NCI-H345 (cell line): ENCODE data around the gene C16orf87.
"Not testable (repeated sequence)": the region's sequence is repeated elsewhere in the genome, so short reads cannot be mapped to it uniquely, and the experiment has no call there.

ENCODE experiments used
- DNase-seq: peaks from one replicate; lab custom pipeline; 2025; lab: John Stamatoyannopoulos, UW

Gene C16orf87

GRCh38 chr16:46830902-46831647 is at the start of gene C16orf87:
TSS of gene C16orf87 (minus strand) at chr16:46831180. CDS start at chr16:46831149, 31 bp downstream.
- peak; percentile 91 for DNase-seq

- DNase-seq: no peak
Measured at GRCh38 chr16:46875243-46875642, 44.3 kb upstream of the C16orf87 start.

- no peak for DNase-seq
Measured at GRCh38 chr16:46873201-46873600, 42.2 kb upstream of the C16orf87 start.

- DNase-seq: no peak
Measured at GRCh38 chr16:46871597-46871996, 40.6 kb upstream of the C16orf87 start.

- DNase-seq: not testable (repeated sequence)
Measured at GRCh38 chr16:46868891-46869290, 37.9 kb upstream of the C16orf87 start.

- not testable (repeated sequence) for DNase-seq
Measured at GRCh38 chr16:46867486-46867885, 36.5 kb upstream of the C16orf87 start.

GRCh38 chr16:46866286-46866685 is 35.3 kb upstream of the C16orf87 start:
- DNase-seq: no peak

GRCh38 chr16:46862555-46863447 is 31.8 kb upstream of the C16orf87 start:
- no peak for DNase-seq

GRCh38 chr16:46859719-46860152 is 28.8 kb upstream of the C16orf87 start:
- no peak for DNase-seq

GRCh38 chr16:46858151-46858550 is 27.2 kb upstream of the C16orf87 start:
- DNase-seq: no peak

GRCh38 chr16:46857368-46857945 is 26.5 kb upstream of the C16orf87 start:
- peak; percentile 17 for DNase-seq

GRCh38 chr16:46855389-46855788 is 24.4 kb upstream of the C16orf87 start:
- DNase-seq: no peak

- DNase-seq: no peak
Measured at GRCh38 chr16:46854846-46855245, 23.9 kb upstream of the C16orf87 start.

GRCh38 chr16:46853713-46854443 is 22.9 kb upstream of the C16orf87 start:
- DNase-seq: peak; percentile 54

- DNase-seq: no peak
Measured at GRCh38 chr16:46852130-46852529, 21.1 kb upstream of the C16orf87 start.

GRCh38 chr16:46850619-46851555 is 19.9 kb upstream of the C16orf87 start:
- no peak for DNase-seq

GRCh38 chr16:46848768-46849764 is 18.1 kb upstream of the C16orf87 start:
- DNase-seq: no peak

GRCh38 chr16:46845952-46846351 is 15.0 kb upstream of the C16orf87 start:
- DNase-seq: no peak

- DNase-seq: no peak
Measured at GRCh38 chr16:46844771-46845170, 13.8 kb upstream of the C16orf87 start.
